ENCODE data around the gene SLC7A7. TPM values are rescaled to one million over a fixed set of nuclear protein-coding genes. Genes with fewer than 3 reads are reported as not detected.
"Not testable (repeated sequence)": the region's sequence is repeated elsewhere in the genome, so short reads cannot be mapped to it uniquely, and the experiment has no call there.

SLC7A7 gene
- polyA plus RNA-seq, 2 of the 4 experiments (the other 2 are of a cell fraction), result 44.2 to 86.8 TPM

DNA sequence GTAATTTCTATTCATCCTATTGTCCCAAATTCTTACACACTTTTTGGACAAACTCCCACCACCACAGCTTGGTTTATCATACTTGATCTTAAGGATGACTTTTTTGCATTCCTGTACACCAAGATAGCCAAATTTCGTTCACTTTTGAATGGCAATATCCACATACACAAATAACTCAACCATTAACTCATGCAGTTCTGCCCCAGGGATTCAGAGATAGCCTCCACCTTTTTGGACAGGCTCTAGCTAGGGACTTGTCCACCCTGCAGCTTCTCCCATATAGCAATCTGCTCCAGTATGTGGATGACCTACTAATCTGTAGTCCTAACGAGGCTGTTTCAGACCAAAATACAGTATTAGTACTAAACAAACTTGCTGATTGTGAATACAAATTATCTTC, 81.4 kb downstream of the SLC7A7 start (continued):
- TF ChIP-seq CBX2 (IDR thresholded peaks at IDR 0.05; ENCODE audit: borderline replicate concordance, low read depth), result no peak

DNA sequence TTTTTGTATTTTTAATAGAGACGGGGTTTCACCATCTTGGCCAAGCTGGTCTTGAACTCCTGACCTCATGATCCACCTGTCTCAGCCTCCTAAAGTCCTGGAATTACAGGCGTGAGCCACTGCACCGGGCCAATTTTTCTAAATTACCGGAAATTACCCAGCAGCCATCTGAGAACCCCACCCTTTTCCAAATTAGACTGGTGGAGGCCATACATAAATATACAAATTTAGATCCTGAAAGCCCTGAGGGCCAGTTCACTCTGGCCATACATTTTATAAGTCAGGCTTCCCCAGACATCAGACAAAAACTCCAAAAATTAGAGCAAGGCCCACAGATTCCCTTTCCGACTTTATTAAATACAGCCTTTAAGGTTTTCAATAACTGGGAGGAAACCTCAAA, 83.2 kb downstream of the SLC7A7 start:
- H3K4me3 ChIP-seq; H3K9me3 ChIP-seq; H3K4me1 ChIP-seq; FAIRE-seq; ATAC-seq; H3K27ac ChIP-seq; H3K4me2 ChIP-seq; DNase-seq (ENCODE audit: low read depth in 1 of 2, low spot score in 1 of 2); POLR2A ChIA-PET: not testable (repeated sequence)
- 71% methylated on average over 5 of the region's 5 CpGs for WGBS (ENCODE audit: missing lambda C conversion rate)
- CTCF ChIA-PET, result interaction anchor here (1.2 to 1.3 kb wide), 2 partner anchors 73 to 161 kb away, joined by 3 read pairs; no protein-coding TSS in a partner anchor

DNA sequence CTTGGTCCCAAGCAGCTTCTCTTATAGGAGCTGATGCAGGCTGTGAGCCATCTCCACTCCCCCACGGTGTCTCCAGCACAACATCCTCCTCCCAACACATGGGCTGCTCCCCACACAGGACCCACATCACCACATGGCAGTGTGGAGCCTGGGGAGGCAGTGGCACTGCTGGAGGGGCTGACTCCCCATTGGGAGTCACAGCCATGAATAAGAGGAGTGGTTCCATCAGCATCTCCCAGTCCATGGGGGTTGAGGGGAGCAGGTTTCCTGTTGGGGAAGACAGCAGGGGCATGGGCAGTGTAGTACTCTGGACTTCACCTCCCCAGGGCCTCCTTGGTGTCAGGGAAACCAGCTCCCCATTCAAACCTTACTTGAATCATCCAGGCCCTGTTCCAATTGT, 89.2 kb downstream of the SLC7A7 start:
- peaks cover 7% of the 10 kb centered on the region; the same call in 2 of the 3 replicates for H3K9me3 ChIP-seq
- DNase-seq (ENCODE audit: low read depth in 1 of 2, low spot score in 1 of 2) (no peak), ATAC-seq (no peak; a peak in 1 of 6 replicates), FAIRE-seq (no peak)
- no peaks in the 10 kb centered on the region for H3K4me1 ChIP-seq
- H3K4me3 ChIP-seq, result no peak overlapping the region
- H3K27ac ChIP-seq, result no peak overlapping the region
- CTCF ChIA-PET, result interaction anchor here (0.7 to 1.9 kb wide), 2 partner anchors 25 to 52 kb away, joined by 3 to 4 read pairs; no protein-coding TSS in a partner anchor
- POLR2A ChIA-PET, result no interaction called here
- no peak overlapping the region for H3K4me2 ChIP-seq
- 13% methylated on average over 1 of the region's 1 CpG for WGBS (ENCODE audit: missing lambda C conversion rate)
- TF ChIP-seq NPAS2 (CRISPR knock-in tag; IDR thresholded peaks at IDR 0.05; ENCODE audit: borderline replicate concordance) (no peak), MAZ (IDR thresholded peaks at IDR 0.05; ENCODE audit: borderline replicate concordance, low read depth, low read length) (no peak), NFE2L2 (conservative IDR thresholded peaks at IDR 0.05; ENCODE audit: low read length) (no peak)

DNA sequence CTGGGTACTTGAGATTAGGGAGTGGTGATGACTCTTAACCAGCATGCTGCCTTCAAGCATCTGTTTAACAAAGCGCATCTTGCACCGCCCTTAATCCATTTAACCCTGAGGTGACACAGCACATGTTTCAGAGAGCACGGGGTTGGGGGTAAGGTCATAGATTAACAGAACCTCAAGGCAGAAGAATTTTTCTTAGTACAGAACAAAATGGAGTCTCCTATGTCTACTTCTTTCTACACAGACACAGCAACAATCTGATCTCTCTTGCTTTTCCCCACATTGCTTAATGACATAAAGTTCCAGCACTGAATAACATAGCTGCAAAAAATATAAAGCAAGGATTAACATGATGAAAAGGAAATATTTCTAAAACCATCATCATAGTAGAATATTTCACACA, 89.9 kb downstream of the SLC7A7 start:
- H3K4me1 ChIP-seq; FAIRE-seq; H3K4me3 ChIP-seq; H3K4me2 ChIP-seq; ATAC-seq; H3K27ac ChIP-seq; CTCF ChIA-PET; H3K9me3 ChIP-seq; POLR2A ChIA-PET; DNase-seq (ENCODE audit: low read depth in 1 of 2, low spot score in 1 of 2): not testable (repeated sequence)
- 64% methylated on average over 3 of the region's 3 CpGs for WGBS (ENCODE audit: missing lambda C conversion rate)

DNA sequence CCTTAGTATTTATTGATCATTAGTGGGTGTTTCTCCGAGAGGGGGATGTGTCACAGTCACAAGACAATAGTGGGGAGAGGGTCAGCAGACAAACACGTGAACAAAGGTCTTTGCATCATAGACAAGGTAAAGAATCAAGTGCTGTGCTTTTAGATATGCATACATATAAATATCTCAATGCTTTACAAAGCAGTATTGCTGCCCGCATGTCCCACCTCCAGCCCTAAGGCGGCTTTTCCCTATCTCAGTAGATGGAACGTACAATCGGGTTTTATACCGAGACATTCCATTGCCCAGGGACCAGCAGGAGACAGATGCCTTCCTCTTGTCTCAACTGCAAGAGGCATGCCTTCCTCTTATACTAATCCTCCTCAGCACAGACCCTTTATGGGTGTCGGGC, 90.4 kb downstream of the SLC7A7 start:
- H3K27ac ChIP-seq; H3K4me2 ChIP-seq; H3K4me1 ChIP-seq; POLR2A ChIA-PET; ATAC-seq; DNase-seq (ENCODE audit: low read depth in 1 of 2, low spot score in 1 of 2); H3K4me3 ChIP-seq; FAIRE-seq; H3K9me3 ChIP-seq: not testable (repeated sequence)
- 50% methylated on average over 8 of the region's 8 CpGs for WGBS (ENCODE audit: missing lambda C conversion rate)
- CTCF ChIA-PET, result interaction anchor here (0.6 kb wide), 1 partner anchor 154 kb away, joined by 3 read pairs; no protein-coding TSS in a partner anchor

DNA sequence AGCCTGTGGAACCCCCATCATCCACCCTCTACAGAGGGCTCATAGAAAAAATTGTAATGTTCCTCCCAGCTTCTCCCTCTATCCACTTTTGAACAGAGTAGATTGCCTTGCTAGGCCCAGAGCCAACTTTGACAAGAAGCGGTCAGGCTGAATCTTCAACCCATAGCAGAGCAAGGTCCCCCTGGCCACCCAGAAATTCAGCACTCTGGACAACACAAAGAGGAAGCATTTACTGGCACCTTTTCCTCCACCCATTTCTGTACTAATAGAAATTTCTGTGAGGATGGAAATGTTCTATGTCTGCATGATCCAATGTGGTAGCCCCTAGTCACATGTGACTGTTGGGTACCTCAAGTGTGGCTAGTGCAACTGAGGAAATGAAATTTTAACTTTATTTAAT, 91.4 kb downstream of the SLC7A7 start:
- no peak overlapping the region for H3K4me3 ChIP-seq
- WGBS (ENCODE audit: missing lambda C conversion rate), result 81% methylated on average over 1 of the region's 1 CpG
- no peak for ATAC-seq
- ChIA-PET POLR2A (no interaction called here), CTCF (interaction anchor here (0.8 to 2.5 kb wide), 2 partner anchors 10 to 66 kb away, joined by 3 to 9 read pairs; no protein-coding TSS in a partner anchor)
- no peak for DNase-seq (ENCODE audit: low read depth in 1 of 2, low spot score in 1 of 2)
- H3K27ac ChIP-seq, result no peak overlapping the region
- peaks cover 7% of the 10 kb centered on the region; the same call in 2 of the 3 replicates for H3K9me3 ChIP-seq
- TF ChIP-seq, protein P1, sequence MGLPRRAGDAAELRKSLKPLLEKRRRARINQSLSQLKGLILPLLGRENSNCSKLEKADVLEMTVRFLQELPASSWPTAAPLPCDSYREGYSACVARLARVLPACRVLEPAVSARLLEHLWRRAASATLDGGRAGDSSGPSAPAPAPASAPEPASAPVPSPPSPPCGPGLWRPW (IDR thresholded peaks at IDR 0.05), result no peak
- TF ChIP-seq, protein P2, sequence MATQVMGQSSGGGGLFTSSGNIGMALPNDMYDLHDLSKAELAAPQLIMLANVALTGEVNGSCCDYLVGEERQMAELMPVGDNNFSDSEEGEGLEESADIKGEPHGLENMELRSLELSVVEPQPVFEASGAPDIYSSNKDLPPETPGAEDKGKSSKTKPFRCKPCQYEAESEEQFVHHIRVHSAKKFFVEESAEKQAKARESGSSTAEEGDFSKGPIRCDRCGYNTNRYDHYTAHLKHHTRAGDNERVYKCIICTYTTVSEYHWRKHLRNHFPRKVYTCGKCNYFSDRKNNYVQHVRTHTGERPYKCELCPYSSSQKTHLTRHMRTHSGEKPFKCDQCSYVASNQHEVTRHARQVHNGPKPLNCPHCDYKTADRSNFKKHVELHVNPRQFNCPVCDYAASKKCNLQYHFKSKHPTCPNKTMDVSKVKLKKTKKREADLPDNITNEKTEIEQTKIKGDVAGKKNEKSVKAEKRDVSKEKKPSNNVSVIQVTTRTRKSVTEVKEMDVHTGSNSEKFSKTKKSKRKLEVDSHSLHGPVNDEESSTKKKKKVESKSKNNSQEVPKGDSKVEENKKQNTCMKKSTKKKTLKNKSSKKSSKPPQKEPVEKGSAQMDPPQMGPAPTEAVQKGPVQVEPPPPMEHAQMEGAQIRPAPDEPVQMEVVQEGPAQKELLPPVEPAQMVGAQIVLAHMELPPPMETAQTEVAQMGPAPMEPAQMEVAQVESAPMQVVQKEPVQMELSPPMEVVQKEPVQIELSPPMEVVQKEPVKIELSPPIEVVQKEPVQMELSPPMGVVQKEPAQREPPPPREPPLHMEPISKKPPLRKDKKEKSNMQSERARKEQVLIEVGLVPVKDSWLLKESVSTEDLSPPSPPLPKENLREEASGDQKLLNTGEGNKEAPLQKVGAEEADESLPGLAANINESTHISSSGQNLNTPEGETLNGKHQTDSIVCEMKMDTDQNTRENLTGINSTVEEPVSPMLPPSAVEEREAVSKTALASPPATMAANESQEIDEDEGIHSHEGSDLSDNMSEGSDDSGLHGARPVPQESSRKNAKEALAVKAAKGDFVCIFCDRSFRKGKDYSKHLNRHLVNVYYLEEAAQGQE (IDR thresholded peaks at IDR 0.05), result peak; percentile 55; the same call in 1 of the 2 replicates
- H3K4me2 ChIP-seq, result no peak overlapping the region
- FAIRE-seq, result no peak
- no peaks in the 10 kb centered on the region for H3K4me1 ChIP-seq

Small RNAs within 50 kb of the gene (small RNA-seq; reads per million reads assigned to genes)
- gene RF00019 (0 reads per million in 6 experiments), gene RF00588 (0 reads per million in 6 experiments)

Other genes starting within 250 kb of the SLC7A7 start
- gene DAD1, start 226.2 kb downstream of the SLC7A7 start, polyA plus RNA-seq (2011; rRNA removed), result 458 and 474 TPM in 2 replicates
- gene DAD1, start 226.2 kb downstream of the SLC7A7 start, polyA plus RNA-seq (2017; fragmentation: RNase III; extraction: RNeasy Plus Mini Kit Qiagen cat#74134 plus additional on column Dnase treatment), result 314 to 317 TPM (median 317 TPM) in 3 replicates
- gene ABHD4, start 217.1 kb downstream of the SLC7A7 start, polyA plus RNA-seq (2011; rRNA removed), result 58.3 and 75.0 TPM in 2 replicates
- gene ABHD4, start 217.1 kb downstream of the SLC7A7 start, polyA plus RNA-seq (2017; fragmentation: RNase III; extraction: RNeasy Plus Mini Kit Qiagen cat#74134 plus additional on column Dnase treatment), result 63.4 to 70.7 TPM (median 66.5 TPM) in 3 replicates
- gene OR6J1, start 171.1 kb downstream of the SLC7A7 start, polyA plus RNA-seq (2011; rRNA removed), result not detected in 2 replicates
- not detected in 3 replicates for gene OR6J1, start 171.1 kb downstream of the SLC7A7 start, polyA plus RNA-seq (2017; fragmentation: RNase III; extraction: RNeasy Plus Mini Kit Qiagen cat#74134 plus additional on column Dnase treatment)
- gene OXA1L, start 48.7 kb downstream of the SLC7A7 start, polyA plus RNA-seq (2011; rRNA removed), result 199 and 247 TPM in 2 replicates
- gene OXA1L, start 48.7 kb downstream of the SLC7A7 start, polyA plus RNA-seq (2017; fragmentation: RNase III; extraction: RNeasy Plus Mini Kit Qiagen cat#74134 plus additional on column Dnase treatment), result 126 to 133 TPM (median 132 TPM) in 3 replicates
- gene MRPL52, start 14.5 kb upstream of the SLC7A7 start, polyA plus RNA-seq (2011; rRNA removed), result 113 and 116 TPM in 2 replicates
- 172 to 173 TPM (median 172 TPM) in 3 replicates for gene MRPL52, start 14.5 kb upstream of the SLC7A7 start, polyA plus RNA-seq (2017; fragmentation: RNase III; extraction: RNeasy Plus Mini Kit Qiagen cat#74134 plus additional on column Dnase treatment)
- gene MMP14, start 21.1 kb upstream of the SLC7A7 start, polyA plus RNA-seq (2011; rRNA removed), result 1.9 and 2.5 TPM in 2 replicates
- gene MMP14, start 21.1 kb upstream of the SLC7A7 start, polyA plus RNA-seq (2017; fragmentation: RNase III; extraction: RNeasy Plus Mini Kit Qiagen cat#74134 plus additional on column Dnase treatment), result 1.1 to 2.0 TPM (median 1.5 TPM) in 3 replicates
- 74.3 and 99.6 TPM in 2 replicates for gene LRP10, start 56.3 kb upstream of the SLC7A7 start, polyA plus RNA-seq (2011; rRNA removed)
- gene LRP10, start 56.3 kb upstream of the SLC7A7 start, polyA plus RNA-seq (2017; fragmentation: RNase III; extraction: RNeasy Plus Mini Kit Qiagen cat#74134 plus additional on column Dnase treatment), result 45.5 to 62.9 TPM (median 57.2 TPM) in 3 replicates
- gene REM2, start 67.8 kb upstream of the SLC7A7 start, polyA plus RNA-seq (2011; rRNA removed), result 0.29 and 0.31 TPM in 2 replicates
- gene REM2, start 67.8 kb upstream of the SLC7A7 start, polyA plus RNA-seq (2017; fragmentation: RNase III; extraction: RNeasy Plus Mini Kit Qiagen cat#74134 plus additional on column Dnase treatment), result 0.23 to 0.46 TPM (median 0.29 TPM) in 3 replicates
- 68.0 and 71.7 TPM in 2 replicates for gene RBM23, start 103.7 kb upstream of the SLC7A7 start, polyA plus RNA-seq (2011; rRNA removed)
- 64.2 to 66.5 TPM (median 65.8 TPM) in 3 replicates for gene RBM23, start 103.7 kb upstream of the SLC7A7 start, polyA plus RNA-seq (2017; fragmentation: RNase III; extraction: RNeasy Plus Mini Kit Qiagen cat#74134 plus additional on column Dnase treatment)
- 214 and 299 TPM in 2 replicates for gene PRMT5, start 113.9 kb upstream of the SLC7A7 start, polyA plus RNA-seq (2011; rRNA removed)
- gene PRMT5, start 113.9 kb upstream of the SLC7A7 start, polyA plus RNA-seq (2017; fragmentation: RNase III; extraction: RNeasy Plus Mini Kit Qiagen cat#74134 plus additional on column Dnase treatment), result 185 to 224 TPM (median 188 TPM) in 3 replicates
- gene HAUS4, start 141.7 kb upstream of the SLC7A7 start, polyA plus RNA-seq (2011; rRNA removed), result 69.3 and 76.0 TPM in 2 replicates
- 35.9 to 42.6 TPM (median 37.3 TPM) in 3 replicates for gene HAUS4, start 141.7 kb upstream of the SLC7A7 start, polyA plus RNA-seq (2017; fragmentation: RNase III; extraction: RNeasy Plus Mini Kit Qiagen cat#74134 plus additional on column Dnase treatment)
- gene AJUBA, start 167.1 kb upstream of the SLC7A7 start, polyA plus RNA-seq (2011; rRNA removed), result 98.0 and 152 TPM in 2 replicates
- gene AJUBA, start 167.1 kb upstream of the SLC7A7 start, polyA plus RNA-seq (2017; fragmentation: RNase III; extraction: RNeasy Plus Mini Kit Qiagen cat#74134 plus additional on column Dnase treatment), result 53.4 to 68.0 TPM (median 59.0 TPM) in 3 replicates
- 9.7 and 10.1 TPM in 2 replicates for gene C14orf93, start 194.7 kb upstream of the SLC7A7 start, polyA plus RNA-seq (2011; rRNA removed)
- 5.6 to 6.8 TPM (median 5.7 TPM) in 3 replicates for gene C14orf93, start 194.7 kb upstream of the SLC7A7 start, polyA plus RNA-seq (2017; fragmentation: RNase III; extraction: RNeasy Plus Mini Kit Qiagen cat#74134 plus additional on column Dnase treatment)
- 283 and 337 TPM in 2 replicates for gene PSMB5, start 219.5 kb upstream of the SLC7A7 start, polyA plus RNA-seq (2011; rRNA removed)
- gene PSMB5, start 219.5 kb upstream of the SLC7A7 start, polyA plus RNA-seq (2017; fragmentation: RNase III; extraction: RNeasy Plus Mini Kit Qiagen cat#74134 plus additional on column Dnase treatment), result 352 to 365 TPM (median 363 TPM) in 3 replicates
- not detected in 2 replicates for gene PSMB11, start 226.8 kb upstream of the SLC7A7 start, polyA plus RNA-seq (2011; rRNA removed)
- not detected in 3 replicates for gene PSMB11, start 226.8 kb upstream of the SLC7A7 start, polyA plus RNA-seq (2017; fragmentation: RNase III; extraction: RNeasy Plus Mini Kit Qiagen cat#74134 plus additional on column Dnase treatment)
- gene CDH24, start 242.1 kb upstream of the SLC7A7 start, polyA plus RNA-seq (2011; rRNA removed), result 4.8 and 4.9 TPM in 2 replicates
- gene CDH24, start 242.1 kb upstream of the SLC7A7 start, polyA plus RNA-seq (2017; fragmentation: RNase III; extraction: RNeasy Plus Mini Kit Qiagen cat#74134 plus additional on column Dnase treatment), result 5.0 to 5.3 TPM (median 5.1 TPM) in 3 replicates